ENCODE data around the gene RAB11A. TPM values are rescaled to one million over a fixed set of nuclear protein-coding genes. Genes with fewer than 3 reads are reported as not detected.
A peak's percentile ranks its signal among the peaks of the same experiment; 100 is the strongest.

The RAB11A gene
- total RNA-seq, 1 experiment from 2014 or later: 245 TPM

DNA sequence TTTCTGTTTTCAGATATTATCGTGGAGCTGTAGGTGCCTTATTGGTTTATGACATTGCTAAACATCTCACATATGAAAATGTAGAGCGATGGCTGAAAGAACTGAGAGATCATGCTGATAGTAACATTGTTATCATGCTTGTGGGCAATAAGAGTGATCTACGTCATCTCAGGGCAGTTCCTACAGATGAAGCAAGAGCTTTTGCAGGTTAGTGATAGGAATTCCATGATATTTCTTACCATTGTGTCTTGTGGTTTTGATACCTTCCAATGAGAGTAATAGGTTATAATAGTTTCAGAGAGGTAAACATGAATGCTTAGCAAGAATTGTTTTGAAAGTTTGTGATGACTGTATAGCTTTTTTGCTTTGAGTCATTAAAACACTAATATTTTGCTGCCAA is 8.5 kb downstream of the RAB11A start:
- TF ChIP-seq, protein P1, sequence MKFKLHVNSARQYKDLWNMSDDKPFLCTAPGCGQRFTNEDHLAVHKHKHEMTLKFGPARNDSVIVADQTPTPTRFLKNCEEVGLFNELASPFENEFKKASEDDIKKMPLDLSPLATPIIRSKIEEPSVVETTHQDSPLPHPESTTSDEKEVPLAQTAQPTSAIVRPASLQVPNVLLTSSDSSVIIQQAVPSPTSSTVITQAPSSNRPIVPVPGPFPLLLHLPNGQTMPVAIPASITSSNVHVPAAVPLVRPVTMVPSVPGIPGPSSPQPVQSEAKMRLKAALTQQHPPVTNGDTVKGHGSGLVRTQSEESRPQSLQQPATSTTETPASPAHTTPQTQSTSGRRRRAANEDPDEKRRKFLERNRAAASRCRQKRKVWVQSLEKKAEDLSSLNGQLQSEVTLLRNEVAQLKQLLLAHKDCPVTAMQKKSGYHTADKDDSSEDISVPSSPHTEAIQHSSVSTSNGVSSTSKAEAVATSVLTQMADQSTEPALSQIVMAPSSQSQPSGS (CRISPR knock-in tag; IDR thresholded peaks at IDR 0.05; ENCODE audit: borderline replicate concordance, low read depth): no peak
- TF ChIP-seq, protein P2, sequence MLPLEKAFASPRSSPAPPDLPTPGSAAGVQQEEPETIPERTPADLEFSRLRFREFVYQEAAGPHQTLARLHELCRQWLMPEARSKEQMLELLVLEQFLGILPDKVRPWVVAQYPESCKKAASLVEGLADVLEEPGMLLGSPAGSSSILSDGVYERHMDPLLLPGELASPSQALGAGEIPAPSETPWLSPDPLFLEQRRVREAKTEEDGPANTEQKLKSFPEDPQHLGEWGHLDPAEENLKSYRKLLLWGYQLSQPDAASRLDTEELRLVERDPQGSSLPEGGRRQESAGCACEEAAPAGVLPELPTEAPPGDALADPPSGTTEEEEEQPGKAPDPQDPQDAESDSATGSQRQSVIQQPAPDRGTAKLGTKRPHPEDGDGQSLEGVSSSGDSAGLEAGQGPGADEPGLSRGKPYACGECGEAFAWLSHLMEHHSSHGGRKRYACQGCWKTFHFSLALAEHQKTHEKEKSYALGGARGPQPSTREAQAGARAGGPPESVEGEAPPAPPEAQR (CRISPR knock-in tag; IDR thresholded peaks at IDR 0.05): no peak
- TF ChIP-seq, protein P3, sequence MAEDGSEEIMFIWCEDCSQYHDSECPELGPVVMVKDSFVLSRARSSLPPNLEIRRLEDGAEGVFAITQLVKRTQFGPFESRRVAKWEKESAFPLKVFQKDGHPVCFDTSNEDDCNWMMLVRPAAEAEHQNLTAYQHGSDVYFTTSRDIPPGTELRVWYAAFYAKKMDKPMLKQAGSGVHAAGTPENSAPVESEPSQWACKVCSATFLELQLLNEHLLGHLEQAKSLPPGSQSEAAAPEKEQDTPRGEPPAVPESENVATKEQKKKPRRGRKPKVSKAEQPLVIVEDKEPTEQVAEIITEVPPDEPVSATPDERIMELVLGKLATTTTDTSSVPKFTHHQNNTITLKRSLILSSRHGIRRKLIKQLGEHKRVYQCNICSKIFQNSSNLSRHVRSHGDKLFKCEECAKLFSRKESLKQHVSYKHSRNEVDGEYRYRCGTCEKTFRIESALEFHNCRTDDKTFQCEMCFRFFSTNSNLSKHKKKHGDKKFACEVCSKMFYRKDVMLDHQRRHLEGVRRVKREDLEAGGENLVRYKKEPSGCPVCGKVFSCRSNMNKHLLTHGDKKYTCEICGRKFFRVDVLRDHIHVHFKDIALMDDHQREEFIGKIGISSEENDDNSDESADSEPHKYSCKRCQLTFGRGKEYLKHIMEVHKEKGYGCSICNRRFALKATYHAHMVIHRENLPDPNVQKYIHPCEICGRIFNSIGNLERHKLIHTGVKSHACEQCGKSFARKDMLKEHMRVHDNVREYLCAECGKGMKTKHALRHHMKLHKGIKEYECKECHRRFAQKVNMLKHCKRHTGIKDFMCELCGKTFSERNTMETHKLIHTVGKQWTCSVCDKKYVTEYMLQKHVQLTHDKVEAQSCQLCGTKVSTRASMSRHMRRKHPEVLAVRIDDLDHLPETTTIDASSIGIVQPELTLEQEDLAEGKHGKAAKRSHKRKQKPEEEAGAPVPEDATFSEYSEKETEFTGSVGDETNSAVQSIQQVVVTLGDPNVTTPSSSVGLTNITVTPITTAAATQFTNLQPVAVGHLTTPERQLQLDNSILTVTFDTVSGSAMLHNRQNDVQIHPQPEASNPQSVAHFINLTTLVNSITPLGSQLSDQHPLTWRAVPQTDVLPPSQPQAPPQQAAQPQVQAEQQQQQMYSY (CRISPR knock-in tag; IDR thresholded peaks at IDR 0.05): no peak
- TF ChIP-seq ZNF671 (CRISPR knock-in tag; IDR thresholded peaks at IDR 0.05) (no peak), TEAD1 (CRISPR knock-in tag; IDR thresholded peaks at IDR 0.05) (no peak)
- no peak for DNase-seq (ENCODE audit: low spot score)
- peaks cover 7% of the 10 kb centered on the region for H3K4me1 Mint-ChIP-seq
- ChIA-PET CTCF (interaction anchor here (1.4 kb wide), 1 partner anchor 15 kb away, joined by 4 read pairs; no protein-coding TSS in a partner anchor), POLR2A (no interaction called here)
- no peak overlapping the region for H3K4me3 Mint-ChIP-seq
- no peak overlapping the region for H3K27ac Mint-ChIP-seq
- H3K9me3 Mint-ChIP-seq: no peaks in the 10 kb centered on the region
- peaks cover 40% of the 10 kb centered on the region for H3K36me3 Mint-ChIP-seq
- no peak for ATAC-seq
- H3K27me3 Mint-ChIP-seq (ENCODE audit: low read depth): no peaks in the 10 kb centered on the region

DNA sequence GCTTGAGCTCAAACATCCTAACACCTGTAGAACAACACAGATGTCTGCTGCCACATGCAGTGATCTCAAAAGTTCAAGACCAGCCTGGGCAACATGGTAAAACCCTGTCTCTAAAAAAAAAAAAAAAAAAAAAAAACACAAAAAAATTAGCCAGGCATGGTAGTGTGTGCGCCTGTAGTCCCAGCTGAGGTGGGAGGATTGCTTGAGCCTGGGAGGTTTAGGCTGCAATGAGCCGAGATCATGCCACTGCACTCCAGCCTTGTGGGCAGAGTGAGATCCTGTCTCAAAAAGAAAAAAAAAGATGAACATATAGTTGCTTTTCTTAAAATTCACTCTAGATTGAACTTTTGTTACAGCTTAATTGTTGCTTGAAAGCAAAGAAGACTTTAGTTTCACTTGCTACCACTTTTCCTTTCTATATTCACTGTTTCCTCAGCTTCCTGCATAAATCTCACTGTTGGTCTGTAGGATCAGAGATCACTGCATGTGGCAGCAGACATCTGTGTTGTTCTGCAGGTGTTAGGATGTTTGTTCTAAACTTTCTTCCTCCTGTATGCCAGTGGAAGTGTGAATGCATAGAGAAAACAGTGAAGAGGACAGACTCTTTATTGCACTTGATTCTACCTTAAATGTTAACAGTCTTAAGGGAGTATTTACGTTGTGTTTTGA is 12.6 kb downstream of the RAB11A start:
- ChIA-PET CTCF (interaction anchor here (0.7 to 1.7 kb wide), 5 partner anchors 19 to 127 kb away, joined by 3 to 7 read pairs (median 4); no protein-coding TSS in a partner anchor), POLR2A (no interaction called here)
- no peak for TF ChIP-seq ZNF219 (CRISPR knock-in tag; IDR thresholded peaks at IDR 0.05; ENCODE audit: borderline replicate concordance)
- TF ChIP-seq TCF7 (CRISPR knock-in tag; IDR thresholded peaks at IDR 0.05; ENCODE audit: low read depth): no peak
- TF ChIP-seq, protein P4, sequence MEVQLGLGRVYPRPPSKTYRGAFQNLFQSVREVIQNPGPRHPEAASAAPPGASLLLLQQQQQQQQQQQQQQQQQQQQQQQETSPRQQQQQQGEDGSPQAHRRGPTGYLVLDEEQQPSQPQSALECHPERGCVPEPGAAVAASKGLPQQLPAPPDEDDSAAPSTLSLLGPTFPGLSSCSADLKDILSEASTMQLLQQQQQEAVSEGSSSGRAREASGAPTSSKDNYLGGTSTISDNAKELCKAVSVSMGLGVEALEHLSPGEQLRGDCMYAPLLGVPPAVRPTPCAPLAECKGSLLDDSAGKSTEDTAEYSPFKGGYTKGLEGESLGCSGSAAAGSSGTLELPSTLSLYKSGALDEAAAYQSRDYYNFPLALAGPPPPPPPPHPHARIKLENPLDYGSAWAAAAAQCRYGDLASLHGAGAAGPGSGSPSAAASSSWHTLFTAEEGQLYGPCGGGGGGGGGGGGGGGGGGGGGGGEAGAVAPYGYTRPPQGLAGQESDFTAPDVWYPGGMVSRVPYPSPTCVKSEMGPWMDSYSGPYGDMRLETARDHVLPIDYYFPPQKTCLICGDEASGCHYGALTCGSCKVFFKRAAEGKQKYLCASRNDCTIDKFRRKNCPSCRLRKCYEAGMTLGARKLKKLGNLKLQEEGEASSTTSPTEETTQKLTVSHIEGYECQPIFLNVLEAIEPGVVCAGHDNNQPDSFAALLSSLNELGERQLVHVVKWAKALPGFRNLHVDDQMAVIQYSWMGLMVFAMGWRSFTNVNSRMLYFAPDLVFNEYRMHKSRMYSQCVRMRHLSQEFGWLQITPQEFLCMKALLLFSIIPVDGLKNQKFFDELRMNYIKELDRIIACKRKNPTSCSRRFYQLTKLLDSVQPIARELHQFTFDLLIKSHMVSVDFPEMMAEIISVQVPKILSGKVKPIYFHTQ (CRISPR knock-in tag; IDR thresholded peaks at IDR 0.05): no peak
- no peak for TF ChIP-seq KAT7 (CRISPR knock-in tag; IDR thresholded peaks at IDR 0.05; ENCODE audit: borderline replicate concordance)
- no peak for TF ChIP-seq NFE2L1 (CRISPR knock-in tag; IDR thresholded peaks at IDR 0.05)
- TF ChIP-seq OVOL2 (CRISPR knock-in tag; IDR thresholded peaks at IDR 0.05; ENCODE audit: borderline replicate concordance): no peak
- no peak for TF ChIP-seq ATF1 (CRISPR knock-in tag; IDR thresholded peaks at IDR 0.05)
- no peak for TF ChIP-seq NFATC4 (CRISPR knock-in tag; IDR thresholded peaks at IDR 0.05)
- TF ChIP-seq EMX1 (CRISPR knock-in tag; IDR thresholded peaks at IDR 0.05): no peak
- no peak for TF ChIP-seq MYBL2 (CRISPR knock-in tag; IDR thresholded peaks at IDR 0.05)
- no peak for TF ChIP-seq ZNF138 (CRISPR knock-in tag; conservative IDR thresholded peaks at IDR 0.05)
- TF ChIP-seq ZNF425 (CRISPR knock-in tag; conservative IDR thresholded peaks at IDR 0.05): no peak
- TF ChIP-seq CBFB (CRISPR knock-in tag; IDR thresholded peaks at IDR 0.05; ENCODE audit: low read depth): no peak
- Mint-ChIP-seq H3K27me3 (ENCODE audit: low read depth) (no peaks in the 10 kb centered on the region), H3K4me3 (no peak overlapping the region), H3K9me3 (no peaks in the 10 kb centered on the region), H3K36me3 (peaks cover 59% of the 10 kb centered on the region), H3K27ac (peak overlapping the region; percentile 60; the same call in 1 of the 2 replicates), H3K4me1 (peaks cover 19% of the 10 kb centered on the region)
- DNase-seq (ENCODE audit: low spot score) (no peak), ATAC-seq (no peak)

Data from WTC11 (cell line).